GM10248 (cell line): ENCODE measurements around the gene PPM1A.

Experiments used
- CTCF ChIA-PET: fragments of 300-600 bp; sonication (Branson Sonifier 250); formaldehyde crosslinking; extraction: SDS; loops from one replicate; lab custom pipeline; 2021; ENCODE audit warnings: antibody characterized with exemption; lab: Yijun Ruan, JAX
- POLR2A ChIA-PET: fragments of 350-650 bp; sonication (Branson Sonifier 250); formaldehyde crosslinking; extraction: SDS; loops from one replicate; lab custom pipeline; 2020; ENCODE audit warnings: antibody characterized with exemption; lab: Yijun Ruan, JAX
- DNase-seq: peaks from one replicate; pipeline ENCODE4 v3.0.0; 2012; ENCODE audit errors: extremely low spot score
- TF ChIP-seq, protein P1 (sequence below): IDR thresholded peaks from 2 replicates; pipeline ENCODE4 v1.5.1; 2012; ENCODE audit warnings: mild to moderate bottlenecking, low read depth; ENCODE audit errors: extremely low read depth, missing control alignments, control extremely low read depth

The PPM1A gene

DNA sequence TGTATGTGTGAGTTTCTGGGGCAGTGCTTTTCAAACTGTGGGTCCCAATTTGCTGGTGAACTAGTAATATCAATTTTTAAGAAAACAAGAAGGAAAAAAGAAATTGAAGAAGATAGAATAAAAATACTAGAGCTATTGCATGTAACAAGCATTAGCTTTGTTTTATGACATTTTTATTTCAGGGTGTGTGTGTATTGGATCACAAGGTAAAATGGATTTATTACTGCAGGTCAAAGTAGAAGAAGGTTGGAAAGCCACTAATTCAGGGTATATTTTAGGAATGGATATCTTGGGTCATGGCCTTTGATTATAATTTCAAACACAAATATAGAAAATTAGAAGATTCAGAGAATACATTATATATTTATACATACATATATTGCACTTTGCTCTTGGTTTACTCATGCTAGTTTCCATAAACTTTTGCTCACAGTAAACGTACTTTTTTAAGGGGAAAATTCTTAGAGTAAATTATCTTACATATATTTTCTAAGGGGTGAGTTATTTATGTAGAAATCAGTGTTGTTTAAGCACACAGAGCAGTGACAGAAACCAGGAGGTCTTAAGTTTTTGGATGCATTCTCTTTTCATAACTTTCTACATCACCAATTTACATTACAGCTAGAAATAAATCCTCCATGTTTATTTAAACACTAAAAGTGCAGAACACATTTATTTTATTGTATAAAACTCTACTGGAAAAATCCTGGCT lies 34.5 kb upstream of the PPM1A start:
- ChIA-PET POLR2A (no interaction called here), CTCF (interaction anchor here (1.0 to 8.2 kb wide), 7 partner anchors 9 to 117 kb away, joined by 3 to 52 read pairs (median 5); partner anchors contain the start of gene PPM1A)
- no peak for DNase-seq
- TF ChIP-seq, protein P1, sequence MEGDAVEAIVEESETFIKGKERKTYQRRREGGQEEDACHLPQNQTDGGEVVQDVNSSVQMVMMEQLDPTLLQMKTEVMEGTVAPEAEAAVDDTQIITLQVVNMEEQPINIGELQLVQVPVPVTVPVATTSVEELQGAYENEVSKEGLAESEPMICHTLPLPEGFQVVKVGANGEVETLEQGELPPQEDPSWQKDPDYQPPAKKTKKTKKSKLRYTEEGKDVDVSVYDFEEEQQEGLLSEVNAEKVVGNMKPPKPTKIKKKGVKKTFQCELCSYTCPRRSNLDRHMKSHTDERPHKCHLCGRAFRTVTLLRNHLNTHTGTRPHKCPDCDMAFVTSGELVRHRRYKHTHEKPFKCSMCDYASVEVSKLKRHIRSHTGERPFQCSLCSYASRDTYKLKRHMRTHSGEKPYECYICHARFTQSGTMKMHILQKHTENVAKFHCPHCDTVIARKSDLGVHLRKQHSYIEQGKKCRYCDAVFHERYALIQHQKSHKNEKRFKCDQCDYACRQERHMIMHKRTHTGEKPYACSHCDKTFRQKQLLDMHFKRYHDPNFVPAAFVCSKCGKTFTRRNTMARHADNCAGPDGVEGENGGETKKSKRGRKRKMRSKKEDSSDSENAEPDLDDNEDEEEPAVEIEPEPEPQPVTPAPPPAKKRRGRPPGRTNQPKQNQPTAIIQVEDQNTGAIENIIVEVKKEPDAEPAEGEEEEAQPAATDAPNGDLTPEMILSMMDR, result no peak

DNA sequence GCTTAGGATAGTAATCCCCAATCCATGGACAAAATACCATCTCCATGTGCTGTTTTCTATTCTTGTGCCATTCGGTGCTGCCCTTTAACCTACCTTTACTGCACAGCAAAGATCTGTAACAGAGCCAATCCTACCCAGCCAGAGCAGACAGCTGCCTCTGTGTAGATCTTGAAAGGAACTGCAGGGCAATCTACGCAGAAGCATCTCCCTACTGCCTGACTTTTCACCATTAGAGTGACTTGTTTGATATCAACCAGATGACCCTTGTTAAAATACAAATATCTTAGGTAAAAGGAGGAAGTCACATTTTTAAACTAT lies 33.9 kb upstream of the PPM1A start:
- TF ChIP-seq, protein P1, result no peak
- ChIA-PET CTCF (interaction anchor here (1.0 to 8.2 kb wide), 8 partner anchors 9 to 117 kb away, joined by 3 to 52 read pairs (median 6); partner anchors contain the start of gene PPM1A), POLR2A (no interaction called here)
- no peak for DNase-seq

DNA sequence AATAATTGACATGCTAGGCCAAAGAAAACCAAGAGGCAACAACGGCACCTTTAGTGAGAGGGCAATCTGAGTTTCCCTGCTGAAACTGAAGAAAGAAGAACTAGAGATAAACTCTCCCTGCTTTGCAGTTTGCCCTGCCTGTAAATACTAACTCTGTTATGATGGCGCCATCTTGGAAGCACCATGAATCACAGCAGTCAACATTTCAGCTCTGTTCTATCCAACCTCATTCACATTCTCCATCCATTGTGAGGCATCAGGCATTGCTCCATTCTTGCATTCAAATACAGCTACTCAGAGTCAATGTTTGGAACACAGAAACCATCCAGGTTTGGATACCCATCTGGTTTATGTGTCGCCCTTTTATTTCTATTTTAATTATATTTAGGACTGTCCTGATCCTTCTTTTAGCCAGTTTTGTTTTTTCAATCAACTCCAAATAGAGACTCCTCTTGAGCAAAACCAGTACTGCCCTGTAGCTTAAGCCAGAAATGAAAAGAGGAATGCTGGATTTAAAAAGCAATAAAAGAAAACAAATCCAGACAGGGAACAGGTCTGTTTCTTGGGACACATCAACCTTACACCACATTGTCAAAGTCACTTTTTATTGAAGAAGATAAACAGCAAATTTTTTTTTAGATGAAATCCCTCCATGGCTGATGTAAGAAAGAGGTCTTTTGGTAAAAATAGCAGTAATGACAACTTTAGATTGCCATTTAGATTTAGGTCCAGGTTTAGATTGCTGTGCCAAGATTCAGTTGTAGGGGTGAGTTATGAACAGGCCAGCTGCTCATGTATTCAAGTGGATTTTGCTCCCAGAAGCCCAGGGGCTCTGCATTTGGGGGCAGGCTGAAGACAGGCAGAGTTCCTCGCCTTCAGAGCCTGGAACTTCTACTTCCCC lies 33.3 kb upstream of the PPM1A start:
- no peak for DNase-seq
- ChIA-PET CTCF (interaction anchor here (1.0 to 8.2 kb wide), 7 partner anchors 9 to 116 kb away, joined by 3 to 52 read pairs (median 7); partner anchors contain the start of gene PPM1A), POLR2A (interaction anchor here (2.2 kb wide), 1 partner anchor 8 kb away, joined by 5 read pairs; no protein-coding TSS in a partner anchor)
- TF ChIP-seq, protein P1, result no peak

DNA sequence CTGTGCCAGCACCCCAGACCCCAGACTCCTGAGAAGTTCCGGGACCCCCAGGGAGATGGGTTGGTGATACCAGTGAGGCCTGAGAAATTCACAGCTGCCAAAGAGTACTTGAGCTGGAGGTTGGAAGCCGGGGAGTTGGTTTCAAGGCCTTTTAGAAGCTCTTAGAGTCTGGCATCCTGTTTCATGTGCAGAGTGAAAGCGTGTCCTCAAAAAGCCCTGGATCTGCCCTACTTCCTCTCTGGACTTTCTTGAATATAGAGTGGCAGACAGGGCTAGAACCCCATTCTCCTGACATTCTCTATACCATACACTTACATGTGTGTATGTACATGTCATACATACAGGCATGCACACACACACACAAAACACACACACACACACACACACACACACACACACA lies 31.3 kb upstream of the PPM1A start:
- POLR2A ChIA-PET, result interaction anchor here (0.7 to 2.2 kb wide), 2 partner anchors 10 to 12 kb away, joined by 5 to 7 read pairs; no protein-coding TSS in a partner anchor
- TF ChIP-seq, protein P1, result no peak
- CTCF ChIA-PET, result interaction anchor here (1.3 to 8.2 kb wide), 5 partner anchors 9 to 34 kb away, joined by 3 to 52 read pairs (median 8); partner anchors contain the start of gene PPM1A
- DNase-seq, result no peak

DNA sequence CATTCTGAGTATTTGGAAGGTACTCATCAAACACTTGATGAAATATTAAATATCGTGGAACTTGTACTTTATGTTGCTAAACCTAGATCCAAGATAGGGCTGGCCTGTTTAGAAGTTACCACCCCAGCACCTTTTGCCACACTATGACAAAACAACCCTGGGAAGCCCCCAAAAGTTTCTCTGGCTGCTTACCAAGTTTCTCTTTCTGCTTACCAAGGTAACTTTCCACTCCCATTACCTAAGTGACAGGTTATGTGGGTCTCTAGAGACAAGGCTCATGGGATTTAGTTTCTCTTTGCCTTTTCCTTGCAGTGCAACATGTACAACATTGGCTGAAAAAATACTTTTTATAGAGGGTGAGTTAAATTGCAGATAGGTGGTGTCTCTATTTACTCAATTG lies 28.9 kb upstream of the PPM1A start:
- DNase-seq, result peak; percentile 44
- TF ChIP-seq, protein P1, result no peak
- ChIA-PET CTCF (no interaction called here), POLR2A (no interaction called here)

DNA sequence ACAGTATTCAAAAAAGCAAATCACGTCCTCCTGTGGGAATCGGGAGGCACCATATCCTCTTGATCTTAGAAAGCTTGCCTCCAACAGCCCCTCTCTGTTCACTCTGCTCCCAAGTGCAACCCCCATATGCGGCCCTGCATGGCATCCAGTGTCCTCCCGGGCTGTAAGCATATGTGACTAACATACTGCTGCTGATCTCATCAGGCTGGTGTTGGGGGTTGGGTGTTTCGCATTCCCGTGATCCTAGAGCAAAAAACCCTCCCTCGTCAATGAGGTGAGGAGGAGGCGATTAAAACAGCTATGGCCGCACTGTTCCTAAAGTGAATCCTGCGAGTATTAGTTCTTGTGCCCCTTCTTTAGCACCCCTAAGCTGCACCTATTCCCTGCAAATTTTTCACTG lies 28.1 kb upstream of the PPM1A start:
- POLR2A ChIA-PET, result interaction anchor here (0.6 kb wide), 1 partner anchor 1442 kb away, joined by 3 read pairs; no protein-coding TSS in a partner anchor

More for the DNA sequence above, 28.1 kb upstream of the PPM1A start:
- no peak for DNase-seq
- TF ChIP-seq, protein P1, result no peak
- CTCF ChIA-PET, result interaction anchor here (0.9 to 1.9 kb wide), 2 partner anchors 13 to 26 kb away, joined by 3 to 6 read pairs; no protein-coding TSS in a partner anchor
